NCI-H446 treated with DMSO at 0.1 percent for 48 hours (cell line): ENCODE data around the gene CCL8.

Experiments used
- DNase-seq: peaks from one replicate; lab custom pipeline; 2025; lab: John Stamatoyannopoulos, UW

CCL8 gene

DNA sequence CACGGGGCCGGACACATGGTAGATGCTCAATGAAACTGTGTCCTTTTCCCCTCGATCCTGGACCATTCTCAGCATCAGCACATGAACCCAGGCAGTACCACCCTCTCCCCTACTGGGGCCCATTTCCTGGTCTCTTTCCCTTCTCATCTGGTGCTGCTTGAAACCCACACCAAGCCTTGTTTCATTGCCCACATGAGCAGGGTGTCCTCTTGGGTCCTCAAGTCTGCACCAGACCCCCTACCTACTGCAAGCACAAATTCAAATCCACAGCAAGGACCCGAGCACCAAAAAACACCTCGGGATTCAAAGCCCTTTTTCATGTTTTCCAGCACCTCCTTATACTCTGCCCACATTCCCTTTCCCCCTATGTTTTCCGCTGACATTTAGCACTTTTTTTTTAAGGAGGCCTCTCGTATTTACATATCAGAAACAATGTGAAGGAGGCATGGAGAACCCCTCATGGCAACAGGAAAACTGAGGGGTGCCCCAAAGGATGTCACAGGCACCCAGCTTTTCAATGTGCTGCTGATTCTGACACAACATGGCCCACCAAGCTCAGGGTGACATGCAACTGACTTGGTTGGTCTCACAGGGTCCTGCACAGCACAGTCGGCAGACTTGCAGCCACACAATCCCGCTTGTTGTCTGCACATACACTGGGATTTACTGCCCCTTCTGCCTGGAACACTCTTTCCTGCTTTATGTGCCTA, 48.4 kb downstream of the CCL8 start:
- DNase-seq = no peak

DNA sequence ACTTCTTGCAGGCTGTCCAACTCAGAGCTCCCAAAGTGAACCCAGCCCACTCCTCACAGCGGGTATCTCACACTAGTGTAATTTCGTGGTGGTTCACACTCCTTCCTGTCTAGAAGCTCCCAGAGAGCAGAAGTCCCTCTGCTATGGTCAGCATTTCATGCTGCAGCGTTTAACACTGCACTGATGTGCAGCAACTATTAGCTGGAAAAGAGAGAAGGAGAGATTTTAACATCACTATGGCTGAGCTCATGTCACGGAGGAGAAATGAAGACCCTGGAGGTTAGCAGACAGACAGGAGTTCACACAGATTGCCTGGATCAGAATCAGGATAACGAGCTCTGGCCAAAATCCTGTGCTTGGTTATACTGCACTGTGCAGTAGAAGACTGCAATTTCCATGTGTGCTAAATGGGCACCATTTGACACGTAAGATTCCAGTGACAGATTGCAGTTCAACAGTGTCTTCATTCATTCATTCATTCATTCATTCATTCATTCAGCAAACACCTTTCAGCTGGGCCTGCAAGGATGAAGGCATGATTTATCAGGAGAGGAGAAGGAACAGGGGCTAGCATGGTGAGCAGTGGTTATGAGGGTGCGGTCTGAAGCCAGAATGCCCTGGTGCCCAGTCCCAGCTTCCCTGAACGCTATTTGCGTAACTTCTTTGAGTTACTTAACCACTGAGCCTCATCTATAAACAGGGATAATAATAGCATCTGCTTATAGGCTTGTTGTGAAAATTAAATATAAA, 49.1 kb downstream of the CCL8 start:
- DNase-seq = no peak

DNA sequence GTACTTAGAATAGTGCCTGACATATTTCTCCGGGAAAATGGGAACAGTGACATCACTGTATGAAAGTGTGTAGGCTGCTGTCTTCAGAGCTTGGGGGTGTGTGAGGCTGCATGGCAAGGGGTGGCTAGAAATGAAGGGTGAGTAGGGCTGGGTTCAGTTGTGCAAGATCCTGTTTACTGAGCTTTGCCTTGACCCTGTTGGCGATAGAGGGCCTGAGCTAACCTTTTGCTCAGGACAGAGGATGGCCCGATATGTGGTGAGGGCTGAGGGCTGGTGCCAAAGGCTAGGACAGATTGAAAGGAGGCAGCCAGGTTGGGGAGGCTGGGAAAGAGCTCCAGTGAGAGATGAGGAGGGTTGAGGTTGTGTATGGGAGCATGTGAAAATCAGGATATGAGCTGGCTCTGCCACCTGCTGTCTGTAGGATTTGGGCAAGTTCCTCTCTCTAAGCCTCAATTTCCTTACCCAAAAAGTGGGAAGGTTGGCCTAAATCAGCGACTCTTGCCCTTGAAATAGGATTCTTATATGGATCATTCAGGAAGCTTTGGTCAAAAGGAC, 49.8 kb downstream of the CCL8 start:
- DNase-seq = no peak

DNA sequence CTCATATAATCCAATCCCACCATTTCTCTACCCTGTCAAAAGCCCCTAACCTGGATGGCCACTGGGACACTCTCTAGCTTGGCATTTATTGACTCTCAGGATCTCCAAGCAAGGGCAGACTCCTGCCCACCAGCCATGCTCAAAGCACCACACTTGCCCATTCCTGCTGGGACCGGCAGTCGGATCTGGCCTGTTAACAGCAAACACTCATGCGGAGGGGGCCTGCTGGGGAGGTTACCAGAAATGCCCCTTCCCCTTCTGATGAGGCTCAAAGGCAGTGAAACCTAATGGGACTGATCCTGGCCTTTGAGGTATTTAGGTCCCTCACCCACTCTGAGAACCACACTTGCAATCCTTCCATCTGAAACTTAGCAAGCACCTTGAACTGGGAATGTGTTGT, 50.3 kb downstream of the CCL8 start:
- no peak for DNase-seq

DNA sequence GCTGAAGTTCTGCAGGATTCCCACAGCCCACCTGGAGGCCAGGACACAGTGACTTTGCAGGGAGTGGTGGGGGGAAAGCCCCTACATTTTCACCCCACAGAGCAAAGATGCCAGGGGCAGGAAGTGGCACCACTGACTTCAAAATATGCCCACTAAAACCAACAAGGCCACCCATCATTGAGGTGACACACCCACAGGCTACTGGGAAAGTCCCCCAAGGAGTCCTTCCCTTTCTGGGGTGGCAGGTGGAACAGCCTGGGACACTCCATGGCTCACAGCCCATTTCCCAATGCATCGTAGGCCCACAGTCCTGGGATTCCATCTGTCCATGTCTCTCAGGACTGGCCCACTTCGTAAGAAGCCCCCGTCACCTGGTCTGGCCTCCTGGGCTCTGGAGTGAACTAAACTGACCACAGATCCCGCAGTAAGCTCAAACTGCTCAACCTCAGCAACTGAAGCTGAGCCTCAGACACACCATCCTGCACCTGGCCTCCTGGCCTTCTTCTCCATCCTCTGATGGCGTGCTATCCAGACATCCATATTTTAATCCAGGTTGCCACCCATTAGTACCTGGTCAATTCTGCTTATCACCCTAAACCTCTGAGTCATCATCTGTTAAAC, 51.3 kb downstream of the CCL8 start:
- no peak for DNase-seq

DNA sequence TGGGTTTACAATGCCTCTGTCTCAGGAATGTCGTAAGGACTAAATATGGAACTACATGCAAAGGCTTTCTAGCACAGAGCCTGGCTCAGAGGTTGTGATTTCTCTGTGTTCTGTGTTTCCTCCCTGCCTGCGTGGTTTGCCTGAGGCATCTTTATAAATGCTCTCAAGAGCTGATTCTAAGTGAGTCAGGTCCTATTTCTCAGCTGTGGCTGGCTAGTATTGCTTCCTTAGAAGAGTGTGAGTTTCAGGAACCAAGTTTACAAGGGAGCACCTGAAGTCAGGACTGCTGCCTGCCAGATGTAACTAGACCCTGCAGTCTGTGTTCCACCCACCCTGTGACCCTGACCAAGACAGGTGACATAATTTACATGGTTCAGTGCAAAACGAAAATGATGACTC, 51.8 kb downstream of the CCL8 start:
- no peak for DNase-seq
